ENCODE results near the gene PLK3.
A peak's percentile ranks its signal among the peaks of the same experiment; 100 is the strongest.

GRCh38 chr1:44786138-44786840 is 13.9 kb upstream of the PLK3 start:
- TF ChIP-seq, protein P1, sequence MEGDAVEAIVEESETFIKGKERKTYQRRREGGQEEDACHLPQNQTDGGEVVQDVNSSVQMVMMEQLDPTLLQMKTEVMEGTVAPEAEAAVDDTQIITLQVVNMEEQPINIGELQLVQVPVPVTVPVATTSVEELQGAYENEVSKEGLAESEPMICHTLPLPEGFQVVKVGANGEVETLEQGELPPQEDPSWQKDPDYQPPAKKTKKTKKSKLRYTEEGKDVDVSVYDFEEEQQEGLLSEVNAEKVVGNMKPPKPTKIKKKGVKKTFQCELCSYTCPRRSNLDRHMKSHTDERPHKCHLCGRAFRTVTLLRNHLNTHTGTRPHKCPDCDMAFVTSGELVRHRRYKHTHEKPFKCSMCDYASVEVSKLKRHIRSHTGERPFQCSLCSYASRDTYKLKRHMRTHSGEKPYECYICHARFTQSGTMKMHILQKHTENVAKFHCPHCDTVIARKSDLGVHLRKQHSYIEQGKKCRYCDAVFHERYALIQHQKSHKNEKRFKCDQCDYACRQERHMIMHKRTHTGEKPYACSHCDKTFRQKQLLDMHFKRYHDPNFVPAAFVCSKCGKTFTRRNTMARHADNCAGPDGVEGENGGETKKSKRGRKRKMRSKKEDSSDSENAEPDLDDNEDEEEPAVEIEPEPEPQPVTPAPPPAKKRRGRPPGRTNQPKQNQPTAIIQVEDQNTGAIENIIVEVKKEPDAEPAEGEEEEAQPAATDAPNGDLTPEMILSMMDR (IDR thresholded peaks at IDR 0.05) = peak; percentile 99 to 100 (median 99)
- TF ChIP-seq POLR2A (IDR thresholded peaks at IDR 0.05) = peak in 1 of 2 donors; percentile 14
